Breast epithelium (tissue), 3 donors: ENCODE results near the gene CGRRF1.

Source experiments
- CTCF ChIP-seq, 3 donors: fragments of 450-650 bp; IDR thresholded peaks; one replicate each; pipeline ENCODE4 v1.5.1; 2016 to 2017; ENCODE audit warnings: antibody characterized with exemption in 3 of 3, mild to moderate bottlenecking in 3 of 3, moderate library complexity in 3 of 3
- POLR2A ChIP-seq: fragments of 450-650 bp; IDR thresholded peaks from one replicate; pipeline ENCODE4 v1.6.1; 2016; ENCODE audit warnings: antibody characterized with exemption, mild to moderate bottlenecking, moderate library complexity

GRCh38 chr14:54535646-54536045, 25.9 kb downstream of the CGRRF1 start:
- no peak for TF ChIP-seq POLR2A
- no peak for TF ChIP-seq CTCF (IDR thresholded peaks at IDR 0.05)
